Muscle of leg (tissue), 11 donors: Measurements from ENCODE around the gene UQCC2. TPM values are rescaled to one million over a fixed set of nuclear protein-coding genes. Genes with fewer than 3 reads are reported as not detected.
A peak's percentile ranks its signal among the peaks of the same experiment; 100 is the strongest.

Experiments used
- DNase-seq: peaks from one replicate; pipeline ENCODE4 v3.0.0; 2013
- H3K27ac ChIP-seq: one replicate; pipeline ENCODE4 v1.5.1; 2013; ENCODE audit warnings: mild to moderate bottlenecking, low read length, control low read depth
- H3K27me3 ChIP-seq: one replicate; pipeline ENCODE4 v1.6.1; 2013; ENCODE audit warnings: low read length; ENCODE audit not compliant: control insufficient read depth, insufficient read depth
- H3K36me3 ChIP-seq: one replicate; pipeline ENCODE4 v1.6.1; 2013; ENCODE audit warnings: low read length; ENCODE audit not compliant: control insufficient read depth, insufficient read depth
- H3K4me1 ChIP-seq: one replicate; pipeline ENCODE4 v1.6.1; 2013; ENCODE audit warnings: low read length; ENCODE audit not compliant: control insufficient read depth, insufficient read depth
- H3K4me3 ChIP-seq: one replicate; pipeline ENCODE4 v1.5.1; 2013; ENCODE audit warnings: low read length, control low read depth
- H3K9me3 ChIP-seq: replicated peaks from 2 replicates; pipeline ENCODE4 v1.6.1; 2013; ENCODE audit warnings: low read depth, low read length; ENCODE audit not compliant: control insufficient read depth
- WGBS: methylation state at CpG from one replicate; pipeline ENCODE4 v1.1.5; 2013; ENCODE audit warnings: missing lambda C conversion rate; ENCODE audit not compliant: insufficient coverage; 5-methylcytosine and 5-hydroxymethylcytosine counted together
- polyA plus RNA-seq, 8 donors: library from polyadenylated mRNA; unstranded; fragments of 120-200 nt; gene quantifications; one replicate each; pipeline versions ENCODE4 v1.2.1 to v1.2.3, GENCODE V29; 2013; ENCODE audit warnings: inconsistent platforms in 1 of 8, low replicate concordance in 1 of 8; ENCODE audit not compliant: insufficient read length in 8 of 8, insufficient read depth in 1 of 8
- total RNA-seq: library from RNA; stranded (reverse); fragments of 120-200 nt; gene quantifications from one replicate; pipeline ENCODE4 v1.2.4, GENCODE V29; 2013

UQCC2 gene
- total and polyA plus RNA-seq, 9 donors = 60.6 to 99.9 (median 74.8) TPM

- WGBS = 66% methylated on average over 6 of the region's 6 CpGs
- peaks cover 4% of the 10 kb centered on the region for H3K4me1 ChIP-seq
- no peak overlapping the region for H3K27ac ChIP-seq
- H3K4me3 ChIP-seq = no peak overlapping the region
- peaks cover 6% of the 10 kb centered on the region for H3K27me3 ChIP-seq
- peaks cover 7% of the 10 kb centered on the region for H3K36me3 ChIP-seq
- H3K9me3 ChIP-seq = no peaks in the 10 kb centered on the region
- DNase-seq = no peak
Observed at GRCh38 chr6:33659986-33660385, 51.5 kb downstream of the UQCC2 start.

- Histone ChIP-seq H3K27ac (no peak overlapping the region), H3K4me3 (no peak overlapping the region), H3K4me1 (peaks cover 12% of the 10 kb centered on the region), H3K36me3 (peaks cover 7% of the 10 kb centered on the region), H3K9me3 (no peaks in the 10 kb centered on the region), H3K27me3 (peaks cover 6% of the 10 kb centered on the region)
- 80% methylated on average over 11 of the region's 16 CpGs for WGBS
- no peak for DNase-seq
Observed at GRCh38 chr6:33658982-33659689, 52.4 kb downstream of the UQCC2 start.

GRCh38 chr6:33656844-33657243, 54.7 kb downstream of the UQCC2 start:
- Histone ChIP-seq H3K4me1 (peaks cover 12% of the 10 kb centered on the region), H3K36me3 (peaks cover 5% of the 10 kb centered on the region), H3K27ac (no peak overlapping the region), H3K4me3 (no peak overlapping the region), H3K27me3 (peaks cover 6% of the 10 kb centered on the region), H3K9me3 (no peaks in the 10 kb centered on the region)
- no peak for DNase-seq
- 70% methylated on average over 5 of the region's 5 CpGs for WGBS

GRCh38 chr6:33654831-33655554, 56.5 kb downstream of the UQCC2 start:
- no CpG with 5 or more reads among the region's 5 CpGs for WGBS
- Histone ChIP-seq H3K4me1 (peaks cover 12% of the 10 kb centered on the region), H3K36me3 (peaks cover 5% of the 10 kb centered on the region), H3K4me3 (no peak overlapping the region), H3K9me3 (no peaks in the 10 kb centered on the region), H3K27me3 (peaks cover 6% of the 10 kb centered on the region), H3K27ac (no peak overlapping the region)
- DNase-seq = peak; percentile 69

GRCh38 chr6:33652002-33652401, 59.5 kb downstream of the UQCC2 start:
- Histone ChIP-seq H3K36me3 (peaks cover 3% of the 10 kb centered on the region), H3K4me3 (no peak overlapping the region), H3K27ac (no peak overlapping the region), H3K9me3 (no peaks in the 10 kb centered on the region), H3K4me1 (peaks cover 12% of the 10 kb centered on the region), H3K27me3 (peaks cover 6% of the 10 kb centered on the region)
- WGBS = 25% methylated on average over 1 of the region's 5 CpGs
- DNase-seq = no peak

- WGBS = 20% methylated on average over 1 of the region's 4 CpGs
- no peak overlapping the region for H3K27ac ChIP-seq
- no peak for DNase-seq
- H3K4me3 ChIP-seq = no peak overlapping the region
- H3K27me3 ChIP-seq = peaks cover 2% of the 10 kb centered on the region
- H3K9me3 ChIP-seq = no peaks in the 10 kb centered on the region
- peaks cover 3% of the 10 kb centered on the region for H3K36me3 ChIP-seq
- H3K4me1 ChIP-seq = peaks cover 12% of the 10 kb centered on the region
Observed at GRCh38 chr6:33651403-33651802, 60.1 kb downstream of the UQCC2 start.

Other genes with a start within 250 kb of the UQCC2 start
- gene BAK1, start 131.4 kb downstream of the UQCC2 start, total RNA-seq = 9.0 TPM
- gene BAK1, start 131.4 kb downstream of the UQCC2 start, polyA plus RNA-seq = 10 to 100 TPM; 17.2 to 20.5 (median 19.4) TPM
- gene ITPR3, start 90.4 kb downstream of the UQCC2 start, total RNA-seq = 4.1 TPM
- gene ITPR3, start 90.4 kb downstream of the UQCC2 start, polyA plus RNA-seq = 10 to 100 TPM in 3 of 8 donors, 1 to 10 TPM in 5; 6.0 to 15.9 (median 9.2) TPM
- 27.8 TPM for gene IP6K3, start 35.2 kb upstream of the UQCC2 start, total RNA-seq
- 10 to 100 TPM; 14.2 to 28.1 (median 22.1) TPM for gene IP6K3, start 35.2 kb upstream of the UQCC2 start, polyA plus RNA-seq
- 34.3 TPM for gene LEMD2, start 77.4 kb upstream of the UQCC2 start, total RNA-seq
- 10 to 100 TPM; 34.3 to 44.8 (median 41.1) TPM for gene LEMD2, start 77.4 kb upstream of the UQCC2 start, polyA plus RNA-seq
- not detected for gene MLN, start 92.3 kb upstream of the UQCC2 start, total RNA-seq
- gene MLN, start 92.3 kb upstream of the UQCC2 start, polyA plus RNA-seq = 1 to 10 TPM in 2 of 8 donors, not detected in 6; 1.2 to 4.9 TPM